GM12801 (cell line): ENCODE results near the gene CEBPZ.

Experiments used
- TF ChIP-seq, protein P1 (sequence below): IDR thresholded peaks from one replicate; pipeline ENCODE4 v1.5.1; 2011; ENCODE audit warnings: control low read depth; ENCODE audit not compliant: insufficient read length; ENCODE audit errors: extremely low read depth

CEBPZ gene

DNA sequence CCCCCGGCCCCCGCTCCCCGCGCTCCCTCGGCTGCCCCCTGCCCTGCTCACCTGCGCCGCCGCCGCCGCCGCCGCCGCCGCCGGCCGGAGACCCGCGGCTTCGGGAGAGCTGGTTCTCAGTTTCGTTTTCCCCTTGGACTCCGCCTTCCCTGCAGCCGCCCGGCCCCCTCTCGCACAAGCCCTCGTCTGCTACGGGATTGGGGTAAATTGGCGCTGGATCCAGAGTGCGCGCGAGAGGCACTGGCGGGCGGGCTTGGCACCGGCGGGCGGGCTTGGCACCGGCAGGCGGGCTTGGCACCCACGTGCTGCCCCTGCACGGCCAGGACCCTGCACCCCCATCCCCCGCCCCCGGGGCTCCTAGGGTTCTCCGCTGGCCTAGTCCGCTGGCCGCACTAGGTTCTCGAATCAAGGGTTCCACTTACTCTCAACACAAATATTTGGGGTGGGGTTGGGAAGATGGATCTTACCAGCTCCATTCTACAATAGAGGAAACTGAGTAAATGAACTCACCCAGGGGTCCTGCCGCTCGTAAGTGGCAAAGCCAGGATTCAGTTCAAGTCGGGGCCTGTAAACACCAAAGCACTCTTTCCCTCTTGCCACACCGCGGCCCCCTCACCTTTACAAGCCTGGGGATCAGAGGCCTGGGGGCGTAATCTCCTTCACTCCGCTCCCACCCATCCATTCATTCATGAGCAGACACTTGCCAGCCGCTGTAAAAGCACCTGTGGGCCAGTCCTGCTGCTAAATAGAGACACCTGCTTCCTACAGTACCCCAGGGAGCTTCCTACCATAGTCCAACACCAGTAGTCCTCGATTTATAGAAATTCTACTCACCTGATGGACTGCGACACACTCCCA, 74.3 kb downstream of the CEBPZ start, which contains the start of gene EIF2AK2:
Gene EIF2AK2 (minus strand): TSS at position 124 of the 858 bp plus-strand sequence. CDS start 9,174 bp downstream, outside the sequence.
- TF ChIP-seq, protein P1, sequence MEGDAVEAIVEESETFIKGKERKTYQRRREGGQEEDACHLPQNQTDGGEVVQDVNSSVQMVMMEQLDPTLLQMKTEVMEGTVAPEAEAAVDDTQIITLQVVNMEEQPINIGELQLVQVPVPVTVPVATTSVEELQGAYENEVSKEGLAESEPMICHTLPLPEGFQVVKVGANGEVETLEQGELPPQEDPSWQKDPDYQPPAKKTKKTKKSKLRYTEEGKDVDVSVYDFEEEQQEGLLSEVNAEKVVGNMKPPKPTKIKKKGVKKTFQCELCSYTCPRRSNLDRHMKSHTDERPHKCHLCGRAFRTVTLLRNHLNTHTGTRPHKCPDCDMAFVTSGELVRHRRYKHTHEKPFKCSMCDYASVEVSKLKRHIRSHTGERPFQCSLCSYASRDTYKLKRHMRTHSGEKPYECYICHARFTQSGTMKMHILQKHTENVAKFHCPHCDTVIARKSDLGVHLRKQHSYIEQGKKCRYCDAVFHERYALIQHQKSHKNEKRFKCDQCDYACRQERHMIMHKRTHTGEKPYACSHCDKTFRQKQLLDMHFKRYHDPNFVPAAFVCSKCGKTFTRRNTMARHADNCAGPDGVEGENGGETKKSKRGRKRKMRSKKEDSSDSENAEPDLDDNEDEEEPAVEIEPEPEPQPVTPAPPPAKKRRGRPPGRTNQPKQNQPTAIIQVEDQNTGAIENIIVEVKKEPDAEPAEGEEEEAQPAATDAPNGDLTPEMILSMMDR: no peak

DNA sequence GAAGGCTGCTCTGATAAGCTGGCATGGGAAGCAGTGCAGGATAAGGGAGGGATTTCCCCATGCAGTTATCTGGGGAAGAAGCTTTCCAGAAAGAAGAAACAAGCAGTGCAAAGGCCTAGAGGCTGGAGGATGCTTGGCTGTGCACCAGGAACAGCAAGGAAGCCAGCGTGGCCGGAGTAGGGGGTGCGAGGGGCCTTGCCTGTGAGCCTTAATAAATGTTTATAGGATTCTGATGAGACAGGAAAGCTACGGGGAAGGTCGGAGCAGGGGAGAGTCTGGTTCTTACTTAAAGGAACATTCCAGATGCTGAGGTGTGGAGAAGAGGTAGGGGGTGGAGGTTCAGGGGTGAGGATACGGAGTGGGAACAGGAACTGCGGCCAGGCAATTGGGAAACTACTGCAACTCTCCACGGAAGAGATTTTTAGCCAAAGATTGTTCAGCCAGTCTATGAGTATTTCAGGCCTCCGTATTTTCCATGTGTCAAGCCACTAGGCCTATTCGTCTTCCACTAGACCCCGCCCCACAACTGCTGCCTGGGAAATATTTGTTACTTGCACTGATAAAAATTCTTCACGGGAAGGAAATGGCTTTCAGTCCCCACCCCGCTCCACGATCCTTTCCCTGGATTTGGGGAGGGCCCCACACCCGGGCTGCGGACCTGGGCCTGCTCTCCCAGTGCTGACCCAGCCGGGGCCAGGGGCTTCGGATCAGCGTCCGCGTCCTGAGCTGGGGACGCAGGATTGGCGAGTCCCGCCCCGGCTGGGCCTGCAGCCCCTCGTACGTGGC, 75.1 kb downstream of the CEBPZ start:
- TF ChIP-seq, protein P1: no peak

DNA sequence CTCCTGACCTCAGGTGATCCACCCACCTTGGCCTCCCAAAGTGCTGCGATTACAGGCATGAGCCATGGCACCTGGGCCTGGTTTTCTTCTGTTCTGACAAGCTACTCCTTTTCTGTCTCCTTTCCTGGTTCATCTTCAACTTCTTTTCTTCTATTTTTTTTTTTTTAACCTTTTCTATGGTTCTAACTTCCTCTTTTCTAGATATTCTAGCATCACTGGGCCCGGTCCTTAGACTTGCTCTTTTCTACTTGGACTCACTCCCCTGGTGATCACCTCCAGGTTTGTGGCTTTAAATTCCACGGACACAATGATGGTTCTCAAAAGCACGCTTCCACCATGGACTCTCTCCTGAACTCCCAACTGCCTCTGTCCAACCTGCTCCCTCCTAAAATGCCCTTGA, 76.6 kb downstream of the CEBPZ start:
- TF ChIP-seq, protein P1: no peak

DNA sequence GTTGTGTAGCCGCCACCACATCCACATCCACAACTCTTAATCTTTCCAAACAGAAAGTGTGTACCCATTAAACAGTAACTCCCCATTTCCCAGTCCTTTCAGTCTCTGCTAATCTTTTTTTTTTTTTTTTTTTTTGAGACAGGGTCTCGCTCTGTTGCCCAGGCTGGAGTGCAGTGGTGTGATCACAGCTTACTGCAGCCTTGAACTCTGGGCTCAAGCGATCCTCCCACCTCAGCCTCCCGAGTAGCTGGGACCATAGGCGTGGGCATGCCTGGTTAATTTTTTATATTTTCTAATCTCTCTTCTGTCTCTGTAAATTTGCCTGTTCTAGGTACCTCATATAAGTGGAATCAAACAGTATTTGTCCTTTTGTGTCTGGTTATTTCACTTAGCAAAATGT, 78.2 kb downstream of the CEBPZ start:
- TF ChIP-seq, protein P1: no peak
